B cell (primary cell): ENCODE data around the gene AOPEP.
"Not testable (repeated sequence)": the region's sequence is repeated elsewhere in the genome, so short reads cannot be mapped to it uniquely, and the experiment has no call there.

Experiments
- CTCF ChIP-seq: fragments of 200-600 bp; IDR thresholded peaks from one replicate; pipeline ENCODE4 v1.8.0; 2022; ENCODE audit warnings: antibody characterized with exemption, mild to moderate bottlenecking
- EZH2 ChIP-seq: IDR thresholded peaks from 2 replicates; pipeline ENCODE4 v1.6.1; 2012; ENCODE audit warnings: borderline replicate concordance, low read depth, mild to moderate bottlenecking, moderate library complexity, low read length; ENCODE audit not compliant: insufficient read depth, poor library complexity, severe bottlenecking

- TF ChIP-seq CTCF, EZH2: not testable (repeated sequence)
Observed at GRCh38 chr9:94830071-94830604, 103.6 kb downstream of the AOPEP start.
